IPS-18c (cell line): Measurements from ENCODE around the gene SPRED3.
"Not testable (repeated sequence)": the region's sequence is repeated elsewhere in the genome, so short reads cannot be mapped to it uniquely, and the experiment has no call there.

Experiments used
- H3K4me3 ChIP-seq: 2 replicates; pipeline ENCODE4 v1.7.0; 2013; ENCODE audit warnings: low read depth, mild to moderate bottlenecking, low read length, moderate library complexity; ENCODE audit not compliant: insufficient read depth
- H3K9me3 ChIP-seq: one replicate; pipeline ENCODE4 v1.6.1; 2013; ENCODE audit warnings: mild to moderate bottlenecking, low read length, moderate library complexity; ENCODE audit not compliant: control insufficient read depth, insufficient read depth

Gene SPRED3

DNA sequence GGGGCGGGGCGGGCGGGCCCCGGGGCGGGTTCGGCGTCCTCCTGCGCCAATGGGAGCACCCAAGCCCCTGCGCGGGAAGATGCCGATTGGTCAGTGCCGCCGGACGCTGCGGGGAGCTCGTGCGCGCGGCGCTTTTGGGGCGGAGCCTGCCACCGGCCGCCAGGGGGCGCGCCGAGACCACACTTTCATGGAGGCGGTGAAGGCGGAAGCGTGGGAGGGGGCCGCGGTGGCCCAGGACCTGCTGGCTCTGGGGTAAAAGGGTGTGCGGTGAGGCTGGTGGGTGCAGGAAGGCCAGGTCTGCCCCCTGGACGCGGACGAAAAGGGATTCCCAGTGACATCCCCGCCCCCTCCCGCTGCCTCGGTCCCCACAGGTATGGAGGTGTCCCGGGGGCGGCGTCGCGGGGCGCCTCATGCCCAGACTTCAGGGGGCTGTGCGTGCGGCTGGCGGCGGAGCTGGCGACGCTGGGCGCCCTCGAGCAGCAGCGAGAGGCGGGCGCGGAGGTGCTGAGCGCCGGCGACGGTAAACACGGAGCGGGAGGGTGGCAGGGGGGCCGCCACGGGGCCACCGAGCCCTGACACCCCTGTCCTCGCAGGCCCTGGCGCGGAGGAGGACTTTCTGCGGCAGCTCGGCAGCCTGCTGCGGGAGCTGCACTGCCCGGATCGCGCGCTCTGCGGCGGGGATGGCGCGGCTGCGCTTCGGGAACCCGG lies 14.6 kb downstream of the SPRED3 start, which contains the start of gene FAM98C:
Gene FAM98C, plus strand, starts transcription at position 127 of the 708 bp plus-strand sequence. Its CDS starts 61 bp downstream, at position 188.
- H3K9me3 ChIP-seq = no peaks in the 10 kb centered on the region
- H3K4me3 ChIP-seq = peak within 1 kb of the TSS; percentile 81

DNA sequence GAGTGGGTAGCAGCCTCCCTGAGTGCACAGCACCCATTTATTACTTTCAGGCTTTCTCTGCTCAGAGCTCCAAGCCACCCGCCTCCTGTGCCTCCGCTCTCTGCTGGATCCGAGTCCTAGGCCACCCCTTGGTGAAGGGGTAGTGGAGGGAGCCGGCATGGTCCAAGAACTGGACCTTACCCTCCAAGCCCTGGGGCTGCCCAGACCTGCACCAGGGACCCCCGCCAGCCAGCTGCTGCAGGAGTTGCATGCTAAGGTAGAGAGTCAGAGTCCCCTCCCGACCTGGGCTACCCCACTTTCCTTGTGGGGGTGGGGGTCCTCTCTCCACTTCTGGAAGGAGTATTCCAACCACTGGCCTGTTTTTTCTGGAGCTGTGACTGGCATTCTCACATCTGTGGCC lies 16.4 kb downstream of the SPRED3 start:
- no peaks in the 10 kb centered on the region for H3K9me3 ChIP-seq
- H3K4me3 ChIP-seq = no peak overlapping the region

DNA sequence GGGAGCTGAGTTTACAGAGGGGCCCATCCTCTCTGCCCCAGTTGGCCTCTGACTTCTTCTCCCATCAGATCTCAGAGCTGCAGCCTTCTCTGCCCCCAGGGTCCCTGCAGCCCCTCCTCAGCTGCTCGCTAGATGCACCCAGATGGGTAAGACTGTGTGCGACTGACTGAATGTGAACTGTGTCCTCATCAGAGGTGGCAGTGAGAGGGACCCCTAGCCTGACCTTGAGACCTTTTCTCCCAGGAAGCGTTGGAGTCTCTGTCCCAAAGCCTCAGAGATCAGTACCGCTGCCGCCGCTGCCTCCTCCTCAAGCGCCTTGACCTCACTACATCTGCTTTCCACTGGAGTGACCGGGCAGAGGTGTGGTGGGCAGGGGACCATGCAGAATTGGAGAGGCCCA lies 16.8 kb downstream of the SPRED3 start:
- Histone ChIP-seq H3K9me3 (no peaks in the 10 kb centered on the region), H3K4me3 (no peak overlapping the region)

DNA sequence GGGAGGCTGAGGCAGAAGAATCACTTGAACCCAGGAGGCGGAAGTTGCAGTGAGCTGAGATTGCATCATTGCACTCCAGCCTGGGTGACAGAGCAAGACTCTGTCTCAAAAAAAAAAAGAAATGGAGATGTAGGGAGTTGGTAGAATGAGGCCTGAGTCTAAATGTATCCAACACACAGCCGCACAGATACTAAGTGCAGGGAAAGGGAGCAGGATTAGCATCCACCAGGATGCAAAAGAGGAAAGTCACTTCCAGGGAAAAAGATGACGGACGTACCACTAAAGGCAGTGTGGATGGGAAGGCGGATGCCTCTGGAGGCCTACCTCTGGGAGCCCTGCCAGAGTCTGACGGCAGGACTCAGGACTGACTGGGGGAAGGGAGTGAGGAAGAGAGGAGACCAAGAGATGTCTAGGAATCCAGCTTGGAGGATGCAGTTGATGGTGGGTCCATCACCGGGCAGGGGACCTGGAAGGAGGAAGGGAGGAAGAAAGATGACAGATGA lies 21.2 kb downstream of the SPRED3 start:
- no peaks in the 10 kb centered on the region for H3K9me3 ChIP-seq
- H3K4me3 ChIP-seq = no peak overlapping the region

DNA sequence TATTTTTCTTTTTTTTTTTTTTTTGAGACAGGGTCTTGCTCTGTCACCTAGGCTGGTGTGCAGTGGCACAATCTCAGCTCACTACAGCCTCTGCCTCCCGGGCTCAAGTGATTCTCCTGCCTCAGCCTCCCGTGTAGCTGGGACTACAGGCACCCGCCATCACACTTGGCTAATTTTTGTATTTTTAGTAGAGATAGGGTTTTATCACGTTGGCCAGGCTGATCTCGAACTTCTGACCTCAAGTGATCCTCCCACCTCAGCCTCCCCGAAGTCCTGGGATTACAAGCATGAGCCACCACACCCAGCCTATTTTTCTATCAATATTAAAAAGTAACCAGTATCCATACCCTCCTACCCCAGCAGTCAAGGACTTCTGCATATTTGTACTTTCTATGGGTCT lies 21.9 kb downstream of the SPRED3 start:
- H3K9me3 ChIP-seq, H3K4me3 ChIP-seq: not testable (repeated sequence)

GRCh38 chr19:38411041-38411712 lies 22.7 kb downstream of the SPRED3 start:
- no peak overlapping the region for H3K4me3 ChIP-seq
- H3K9me3 ChIP-seq = no peaks in the 10 kb centered on the region

GRCh38 chr19:38411898-38412297 lies 23.4 kb downstream of the SPRED3 start:
- H3K9me3 ChIP-seq, H3K4me3 ChIP-seq: not testable (repeated sequence)

GRCh38 chr19:38412491-38412890 lies 24.0 kb downstream of the SPRED3 start:
- Histone ChIP-seq H3K9me3 (no peaks in the 10 kb centered on the region), H3K4me3 (no peak overlapping the region)

GRCh38 chr19:38412961-38413360 lies 24.5 kb downstream of the SPRED3 start:
- H3K4me3 ChIP-seq = no peak overlapping the region
- no peaks in the 10 kb centered on the region for H3K9me3 ChIP-seq

DNA sequence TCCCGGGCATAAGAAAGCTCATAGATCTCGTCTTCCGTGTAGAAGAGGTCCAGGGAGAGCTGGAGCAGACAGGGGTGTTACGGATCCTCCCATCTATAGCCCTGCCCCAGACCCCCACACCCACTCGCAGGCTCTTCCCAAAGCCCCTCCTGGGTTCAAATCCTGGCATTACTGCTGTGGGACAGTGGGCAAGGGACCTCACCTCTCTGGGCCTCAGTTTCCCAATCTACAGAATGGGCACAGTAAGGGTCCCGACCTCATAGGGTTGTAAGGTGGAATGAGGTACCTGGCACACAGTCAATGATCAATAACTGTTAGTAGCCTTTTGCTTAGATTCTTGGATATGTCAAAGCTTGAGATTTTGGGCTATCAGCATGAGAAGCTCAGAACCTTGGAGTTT lies 24.9 kb downstream of the SPRED3 start:
- H3K9me3 ChIP-seq = no peaks in the 10 kb centered on the region
- H3K4me3 ChIP-seq = no peak overlapping the region

DNA sequence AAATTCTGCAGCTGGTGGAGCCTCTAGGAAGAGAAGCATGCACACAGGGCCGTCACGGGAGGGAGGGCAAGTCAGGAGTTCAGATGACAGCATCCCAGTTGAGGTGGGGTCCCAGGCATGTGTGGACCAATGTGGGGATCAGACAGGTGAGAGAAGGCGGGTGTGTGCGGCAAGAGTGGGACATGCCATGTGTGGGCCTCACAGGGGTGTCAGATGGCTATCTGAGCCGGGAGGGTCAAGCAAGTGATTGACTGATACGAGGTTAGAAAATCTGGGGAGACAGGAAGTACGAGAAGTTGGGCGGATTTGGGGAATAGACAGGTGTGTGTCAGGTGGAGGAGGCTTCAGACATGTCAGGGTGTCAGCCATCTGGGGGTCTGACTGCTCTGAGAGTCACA lies 28.6 kb downstream of the SPRED3 start:
- 0 out of 2 replicates have a peak overlapping the region, but pooled peaks have one; percentile 60 for H3K4me3 ChIP-seq
- no peaks in the 10 kb centered on the region for H3K9me3 ChIP-seq

- Histone ChIP-seq H3K4me3 (peak overlapping the region; percentile 60), H3K9me3 (no peaks in the 10 kb centered on the region)
These were observed 29.3 kb downstream of the SPRED3 start for GRCh38 chr19:38417544-38418506.

- H3K9me3 ChIP-seq = no peaks in the 10 kb centered on the region
- H3K4me3 ChIP-seq = no peak overlapping the region
These were observed 32.4 kb downstream of the SPRED3 start for GRCh38 chr19:38420935-38421334.

DNA sequence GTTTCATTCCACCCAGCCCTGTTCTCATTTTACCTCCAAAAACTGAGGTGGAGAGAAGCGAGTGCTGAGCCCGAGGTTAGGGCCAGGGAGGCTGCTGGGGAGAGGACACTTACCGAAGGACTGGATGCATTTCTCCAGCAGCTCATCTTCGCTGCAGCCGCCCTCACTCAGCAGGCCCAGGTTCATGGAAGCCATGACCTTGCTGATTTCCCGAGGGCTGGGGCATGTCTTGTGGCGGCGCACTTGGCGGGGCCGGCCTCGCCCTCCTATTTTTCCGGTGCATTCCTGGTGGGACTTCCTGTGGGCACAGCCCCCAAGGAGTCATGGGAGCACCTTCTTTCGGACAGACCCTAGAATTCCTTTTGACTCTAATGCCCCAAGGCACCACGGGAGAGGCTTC lies 33.4 kb downstream of the SPRED3 start:
- H3K9me3 ChIP-seq = no peaks in the 10 kb centered on the region
- no peak overlapping the region for H3K4me3 ChIP-seq

DNA sequence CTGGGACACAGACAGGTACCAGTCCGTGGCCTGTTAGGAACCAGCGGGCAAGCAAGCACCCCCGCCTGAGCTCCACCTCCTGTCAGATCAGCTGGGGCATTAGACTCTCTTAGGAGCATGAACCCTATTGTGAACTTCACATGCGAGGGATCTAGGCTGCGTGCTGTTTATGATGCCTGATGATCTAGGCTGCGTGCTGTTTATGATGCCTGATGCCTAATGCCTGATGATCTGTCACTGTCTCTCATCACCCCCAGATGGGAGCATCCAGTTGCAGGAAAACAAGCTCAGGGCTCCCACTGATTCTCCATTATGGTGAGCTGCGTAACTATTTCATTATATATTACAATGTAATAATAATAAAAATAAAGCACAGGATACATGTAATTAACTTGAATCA lies 33.9 kb downstream of the SPRED3 start:
- Histone ChIP-seq H3K9me3 (no peaks in the 10 kb centered on the region), H3K4me3 (no peak overlapping the region)

- no peak overlapping the region for H3K4me3 ChIP-seq
- H3K9me3 ChIP-seq = no peaks in the 10 kb centered on the region
These were observed 35.8 kb downstream of the SPRED3 start for GRCh38 chr19:38424272-38424671.

DNA sequence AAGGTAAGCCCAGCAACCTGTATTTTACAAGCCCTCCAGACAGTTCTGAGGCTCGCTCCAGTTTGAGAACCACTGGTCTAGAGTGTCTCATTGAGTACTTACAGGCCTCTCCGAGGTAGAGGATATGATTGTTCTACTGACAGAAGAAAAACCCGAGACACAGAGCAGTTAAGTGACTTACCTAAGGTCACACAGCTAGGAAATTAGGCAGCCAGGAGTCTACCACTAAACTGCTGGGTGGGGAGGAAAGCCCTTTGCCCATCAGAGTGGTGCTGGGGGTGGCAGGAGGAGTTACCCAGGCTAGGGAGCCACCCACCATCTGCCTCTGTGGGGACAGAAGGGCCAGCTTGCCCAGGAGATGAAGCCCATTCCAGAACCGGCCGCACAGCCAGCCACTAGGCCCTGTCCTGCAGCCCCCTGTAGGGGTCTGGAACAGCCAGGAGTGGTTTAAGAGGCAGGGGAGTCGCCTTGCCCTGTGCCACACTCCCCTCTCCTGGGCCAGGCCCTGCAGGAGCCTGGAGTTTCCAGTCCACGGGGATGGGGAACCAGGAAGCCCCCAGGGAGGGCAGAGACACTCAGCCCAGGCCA lies 36.8 kb downstream of the SPRED3 start:
- Histone ChIP-seq H3K4me3 (no peak overlapping the region), H3K9me3 (no peaks in the 10 kb centered on the region)
